Spinal cord (tissue), 10 donors: ENCODE results near the gene ZNF507. TPM values are rescaled to one million over a fixed set of nuclear protein-coding genes. Genes with fewer than 3 reads are reported as not detected.

ENCODE experiments used
- DNase-seq, 6 donors: peaks; one replicate each; pipeline versions ENCODE4 v3.0.0 to v3.0.0-alpha.2; 2013 to 2015; ENCODE audit warnings: low spot score in 6 of 6, low read depth in 4 of 6
- H3K27ac ChIP-seq: one replicate; pipeline ENCODE4 v1.5.1; 2013; ENCODE audit warnings: low read depth, low read length, control low read depth
- H3K27me3 ChIP-seq: one replicate; pipeline ENCODE4 v1.6.1; 2013; ENCODE audit warnings: low read length; ENCODE audit not compliant: control insufficient read depth, insufficient read depth
- H3K36me3 ChIP-seq: one replicate; pipeline ENCODE4 v1.6.1; 2013; ENCODE audit warnings: low read length; ENCODE audit not compliant: control insufficient read depth, insufficient read depth
- H3K4me1 ChIP-seq: one replicate; pipeline ENCODE4 v1.6.1; 2013; ENCODE audit warnings: low read length; ENCODE audit not compliant: control insufficient read depth, insufficient read depth
- H3K4me3 ChIP-seq: one replicate; pipeline ENCODE4 v1.5.1; 2013; ENCODE audit warnings: low read depth, low read length, control low read depth
- H3K9me3 ChIP-seq: one replicate; pipeline ENCODE4 v1.6.1; 2013; ENCODE audit warnings: low read length; ENCODE audit not compliant: control insufficient read depth, insufficient read depth
- WGBS: methylation state at CpG from one replicate; pipeline ENCODE4 v1.1.5; 2013; ENCODE audit warnings: missing lambda C conversion rate; ENCODE audit not compliant: insufficient coverage; 5-methylcytosine and 5-hydroxymethylcytosine counted together
- long read RNA-seq, 4 donors: transcript quantifications; one replicate each; lab custom pipeline, GENCODE V29; 2026
- polyA plus RNA-seq, 2 donors: library from polyadenylated mRNA; unstranded; fragments of 120-200 nt; gene quantifications; one replicate each; pipeline ENCODE4 v1.2.1, GENCODE V29; 2013; ENCODE audit not compliant: insufficient read length in 2 of 2
- total RNA-seq, 2 donors: library from RNA; depleted of rRNA in 1 of 2; stranded (reverse); fragments of 120-200 nt in 1 of 2; fragments of >200 nt in 1 of 2; gene quantifications; one replicate each; pipeline versions ENCODE4 v1.2.3 to v1.2.4, GENCODE V29; 2013 to 2014
- donor health status: healthy.

ZNF507 gene
- total RNA-seq (10 to 100 TPM; 18.5 to 30.5 TPM), polyA plus RNA-seq (10 to 100 TPM; 13.2 to 16.1 TPM)
- long read RNA-seq, donor 1, full-length matches to known transcripts = 5 of 5 reads
- long read RNA-seq, donor 1, partial matches to known transcripts = 0 of 5 reads
- long read RNA-seq, donor 1, other reads (novel, unspliced or antisense) = 0 of 5 reads
- long read RNA-seq, donor 2 = 0 reads
- long read RNA-seq, donor 3 = 0 reads
- long read RNA-seq, donor 4, full-length matches to known transcripts = 3 of 3 reads
- long read RNA-seq, donor 4, partial matches to known transcripts = 0 of 3 reads
- long read RNA-seq, donor 4, other reads (novel, unspliced or antisense) = 0 of 3 reads

DNA sequence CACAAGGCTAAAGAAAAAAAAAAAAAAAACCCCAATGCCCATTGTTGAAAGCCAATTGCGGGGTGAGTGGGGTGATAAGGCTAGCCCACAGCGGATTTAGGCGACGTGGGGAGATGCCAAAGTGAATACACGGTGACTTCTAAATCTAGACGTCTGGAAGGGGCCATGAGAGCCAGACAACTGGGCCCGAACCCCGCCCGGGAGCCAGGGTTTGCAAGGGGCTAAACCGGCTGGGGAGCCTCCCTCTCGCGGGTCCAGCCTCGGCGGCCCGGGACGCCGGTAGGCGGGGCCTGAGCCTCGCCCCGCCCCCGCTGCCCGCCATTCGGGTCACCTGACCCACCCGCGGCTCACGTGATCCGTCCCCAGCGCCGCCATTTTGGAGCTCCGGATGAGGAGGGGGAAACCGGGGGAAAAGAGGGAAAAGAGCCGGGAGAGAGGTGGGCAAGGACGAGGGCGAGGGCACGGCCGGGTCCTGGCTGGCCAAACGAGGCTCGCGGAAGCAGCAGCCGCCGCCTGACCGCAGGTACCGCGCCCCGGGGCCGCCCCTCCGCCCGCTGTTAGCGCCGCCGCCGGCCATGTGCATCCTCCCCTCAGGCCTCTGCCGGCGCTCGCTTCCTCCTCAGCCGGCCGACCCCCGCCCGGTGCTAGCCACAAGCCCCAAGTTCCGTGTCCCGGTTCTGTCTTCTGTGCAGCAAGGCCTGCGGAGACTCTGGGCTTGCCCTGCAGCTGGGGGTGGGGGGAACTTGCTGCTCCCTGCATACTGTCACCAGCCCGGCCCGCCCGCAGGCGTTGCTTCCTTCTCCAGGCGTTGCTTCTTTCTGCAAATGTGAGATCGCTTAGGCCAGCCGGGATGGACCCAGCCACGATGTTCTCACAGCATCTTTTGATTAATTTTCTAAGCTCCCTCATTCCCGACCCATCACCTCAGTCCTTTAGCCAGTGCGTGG is at the start of gene ZNF507:
Gene ZNF507 (plus strand): TSS at position 350 of the 947 bp plus-strand sequence. CDS start 7,221 bp downstream, outside the sequence.
- Histone ChIP-seq H3K27ac (peak within 1 kb of the TSS; percentile 9), H3K4me1 (no peaks in the 10 kb centered on the region), H3K27me3 (no peaks in the 10 kb centered on the region), H3K4me3 (peak within 1 kb of the TSS; percentile 85), H3K36me3 (peaks cover 4% of the 10 kb centered on the region), H3K9me3 (peaks cover 1% of the 10 kb centered on the region)
- DNase-seq = peak; percentile 68 to 96 (median 80)
- 4% methylated on average over 69 of the region's 72 CpGs for WGBS

- no peaks in the 10 kb centered on the region for H3K36me3 ChIP-seq
- no peak for DNase-seq
- WGBS = 100% methylated on average over 1 of the region's 1 CpG
- H3K27ac ChIP-seq = no peak overlapping the region
- no peaks in the 10 kb centered on the region for H3K27me3 ChIP-seq
- H3K4me1 ChIP-seq = no peaks in the 10 kb centered on the region
- H3K9me3 ChIP-seq = no peaks in the 10 kb centered on the region
- no peak overlapping the region for H3K4me3 ChIP-seq
Observed at GRCh38 chr19:32296694-32297093, 48.7 kb upstream of the ZNF507 start.

GRCh38 chr19:32302778-32303177 is 42.6 kb upstream of the ZNF507 start:
- Histone ChIP-seq H3K9me3 (no peaks in the 10 kb centered on the region), H3K27ac (no peak overlapping the region), H3K4me1 (no peaks in the 10 kb centered on the region), H3K27me3 (no peaks in the 10 kb centered on the region), H3K36me3 (no peaks in the 10 kb centered on the region), H3K4me3 (no peak overlapping the region)
- no peak for DNase-seq

DNA sequence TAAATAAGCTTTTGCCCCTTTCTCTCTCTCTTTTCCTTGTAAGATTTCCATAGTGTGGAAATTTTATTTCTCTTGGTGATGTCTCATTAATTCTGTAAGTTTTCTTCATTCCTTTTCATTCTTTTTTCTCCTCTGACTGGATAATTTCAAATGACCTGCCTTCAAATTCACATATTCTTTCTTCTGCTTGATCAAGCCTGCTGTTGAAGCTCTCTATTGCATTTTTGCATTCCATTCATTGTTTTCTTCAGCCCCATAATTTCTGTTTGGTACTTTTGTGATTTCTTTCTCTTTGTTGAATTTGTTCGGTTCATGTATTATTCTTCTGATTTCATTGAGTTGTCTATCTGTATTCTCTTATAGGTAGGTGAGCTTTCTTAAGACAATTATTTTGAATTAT is 42.2 kb upstream of the ZNF507 start:
- DNase-seq = no peak
- no CpG with 5 or more reads among the region's 1 CpG for WGBS
- H3K4me3 ChIP-seq = no peak overlapping the region
- H3K36me3 ChIP-seq = no peaks in the 10 kb centered on the region
- H3K27ac ChIP-seq = no peak overlapping the region
- no peaks in the 10 kb centered on the region for H3K27me3 ChIP-seq
- H3K4me1 ChIP-seq = no peaks in the 10 kb centered on the region
- H3K9me3 ChIP-seq = no peaks in the 10 kb centered on the region

- Histone ChIP-seq H3K27ac (no peak overlapping the region), H3K4me3 (no peak overlapping the region), H3K4me1 (peaks cover 4% of the 10 kb centered on the region), H3K36me3 (no peaks in the 10 kb centered on the region), H3K9me3 (no peaks in the 10 kb centered on the region), H3K27me3 (no peaks in the 10 kb centered on the region)
- no CpG with 5 or more reads among the region's 5 CpGs for WGBS
- no peak for DNase-seq
Observed at GRCh38 chr19:32307591-32307990, 37.8 kb upstream of the ZNF507 start.

GRCh38 chr19:32308431-32309077 is 36.9 kb upstream of the ZNF507 start:
- no peak overlapping the region for H3K4me3 ChIP-seq
- peaks cover 4% of the 10 kb centered on the region for H3K4me1 ChIP-seq
- DNase-seq = no peak
- no peaks in the 10 kb centered on the region for H3K36me3 ChIP-seq
- no peak overlapping the region for H3K27ac ChIP-seq
- no peaks in the 10 kb centered on the region for H3K9me3 ChIP-seq
- no peaks in the 10 kb centered on the region for H3K27me3 ChIP-seq
- 54% methylated on average over 6 of the region's 8 CpGs for WGBS

- Histone ChIP-seq H3K4me1 (peaks cover 4% of the 10 kb centered on the region), H3K36me3 (no peaks in the 10 kb centered on the region), H3K27me3 (no peaks in the 10 kb centered on the region), H3K27ac (no peak overlapping the region), H3K9me3 (no peaks in the 10 kb centered on the region), H3K4me3 (no peak overlapping the region)
- peak in 2 of 6 donors; percentile 22 to 84 for DNase-seq
- 71% methylated on average over 27 of the region's 29 CpGs for WGBS
Observed at GRCh38 chr19:32309711-32310390, 35.6 kb upstream of the ZNF507 start.

DNA sequence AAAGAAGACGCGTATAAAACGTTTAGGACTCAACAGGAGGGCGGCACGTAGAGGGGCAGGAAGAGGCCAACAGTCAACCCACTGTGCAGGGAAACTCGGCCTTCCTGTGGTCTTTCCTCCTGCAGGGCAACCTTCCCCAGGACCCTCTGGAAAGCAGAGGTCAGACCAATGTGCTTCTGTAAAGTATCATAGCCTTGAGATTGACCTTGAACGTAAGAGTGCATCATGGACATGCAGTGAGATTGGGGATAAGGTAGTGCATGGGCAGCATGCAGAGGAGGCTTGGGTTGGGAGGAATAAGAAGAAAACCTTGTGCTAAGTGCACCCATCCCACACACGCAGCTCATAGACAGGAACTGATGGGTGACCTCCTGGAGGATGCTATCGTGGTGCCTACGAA is 34.0 kb upstream of the ZNF507 start:
- Histone ChIP-seq H3K4me3 (no peak overlapping the region), H3K4me1 (peaks cover 7% of the 10 kb centered on the region), H3K36me3 (no peaks in the 10 kb centered on the region), H3K27ac (no peak overlapping the region), H3K27me3 (no peaks in the 10 kb centered on the region), H3K9me3 (no peaks in the 10 kb centered on the region)
- WGBS = 94% methylated on average over 7 of the region's 10 CpGs
- no peak for DNase-seq
